Activated naive CD8-positive, alpha-beta T cell treated with anti-CD3 and anti-CD28 coated beads, Interleukin-2, amount 50 U/mL, for 24 hours (primary cell): ENCODE data around the gene PRRT1.

Source experiments
- ATAC-seq: fragments of 150-1000 bp; cut with Tn5 transposase; one replicate; pipeline ENCODE4 v1.10.0; 2021
- DNase-seq: peaks from one replicate; pipeline ENCODE4 v3.0.0; 2021
- H3K27ac Mint-ChIP-seq: one replicate; pipeline ENCODE4 v1.8.0; 2021; ENCODE audit warnings: mild to moderate bottlenecking, mixed read lengths
- H3K27me3 Mint-ChIP-seq: one replicate; pipeline ENCODE4 v1.8.0; 2021; ENCODE audit warnings: mixed read lengths
- H3K36me3 Mint-ChIP-seq: one replicate; pipeline ENCODE4 v1.8.0; 2021; ENCODE audit warnings: low read depth, mixed read lengths
- H3K4me1 Mint-ChIP-seq: one replicate; pipeline ENCODE4 v1.8.0; 2021; ENCODE audit warnings: mixed read lengths
- H3K4me3 Mint-ChIP-seq: one replicate; pipeline ENCODE4 v1.8.0; 2021; ENCODE audit warnings: mild to moderate bottlenecking, moderate library complexity, mixed read lengths
- H3K9me3 Mint-ChIP-seq: one replicate; pipeline ENCODE4 v1.8.0; 2021; ENCODE audit warnings: mixed read lengths

PRRT1 gene

GRCh38 chr6:32182555-32182981 is 30.8 kb upstream of the PRRT1 start:
- H3K27ac Mint-ChIP-seq: peak overlapping the region; percentile 59
- DNase-seq (no peak), ATAC-seq (no peak)
- H3K4me3 Mint-ChIP-seq: no peak overlapping the region
- H3K36me3 Mint-ChIP-seq: peaks cover 50% of the 10 kb centered on the region
- H3K9me3 Mint-ChIP-seq: no peaks in the 10 kb centered on the region
- H3K27me3 Mint-ChIP-seq: no peaks in the 10 kb centered on the region
- H3K4me1 Mint-ChIP-seq: peaks cover 67% of the 10 kb centered on the region

GRCh38 chr6:32181915-32182529 is 30.3 kb upstream of the PRRT1 start:
- ATAC-seq (no peak), DNase-seq (no peak)
- H3K27ac Mint-ChIP-seq: no peak overlapping the region
- no peaks in the 10 kb centered on the region for H3K27me3 Mint-ChIP-seq
- peaks cover 67% of the 10 kb centered on the region for H3K4me1 Mint-ChIP-seq
- H3K36me3 Mint-ChIP-seq: peaks cover 46% of the 10 kb centered on the region
- no peak overlapping the region for H3K4me3 Mint-ChIP-seq
- no peaks in the 10 kb centered on the region for H3K9me3 Mint-ChIP-seq

GRCh38 chr6:32181148-32181702 is 29.5 kb upstream of the PRRT1 start:
- DNase-seq (no peak), ATAC-seq (no peak)
- Mint-ChIP-seq H3K9me3 (no peaks in the 10 kb centered on the region), H3K27ac (peak overlapping the region; percentile 77), H3K4me1 (peaks cover 67% of the 10 kb centered on the region), H3K27me3 (no peaks in the 10 kb centered on the region), H3K4me3 (peak overlapping the region; percentile 55), H3K36me3 (peaks cover 38% of the 10 kb centered on the region)

- peak overlapping the region; percentile 96 for H3K4me3 Mint-ChIP-seq
- DNase-seq (no peak), ATAC-seq (no peak)
- H3K27ac Mint-ChIP-seq: peak overlapping the region; percentile 93
- H3K36me3 Mint-ChIP-seq: peaks cover 29% of the 10 kb centered on the region
- H3K27me3 Mint-ChIP-seq: no peaks in the 10 kb centered on the region
- H3K9me3 Mint-ChIP-seq: no peaks in the 10 kb centered on the region
- peaks cover 64% of the 10 kb centered on the region for H3K4me1 Mint-ChIP-seq
Observed at GRCh38 chr6:32179766-32180405, 28.1 kb upstream of the PRRT1 start.

- ATAC-seq: no peak
- H3K36me3 Mint-ChIP-seq: peaks cover 29% of the 10 kb centered on the region
- H3K4me3 Mint-ChIP-seq: peak overlapping the region; percentile 96
Observed at GRCh38 chr6:32178547-32179440, 27.1 kb upstream of the PRRT1 start.

GRCh38 chr6:32177788-32178546 is 26.2 kb upstream of the PRRT1 start, which contains the start of gene RNF5:
Gene RNF5, plus strand, starts transcription at chr6:32178405. Its CDS starts 107 bp downstream, at chr6:32178512.
- H3K9me3 Mint-ChIP-seq: no peaks in the 10 kb centered on the region
- H3K4me1 Mint-ChIP-seq: peaks cover 78% of the 10 kb centered on the region
- H3K27ac Mint-ChIP-seq: peak within 1 kb of the TSS; percentile 93
- ATAC-seq (peak; percentile 90), DNase-seq (peak; percentile 89)
- peaks cover 29% of the 10 kb centered on the region for H3K36me3 Mint-ChIP-seq
- H3K27me3 Mint-ChIP-seq: no peaks in the 10 kb centered on the region
- peak within 1 kb of the TSS; percentile 96 for H3K4me3 Mint-ChIP-seq

More at GRCh38 chr6:32178547-32179440, 27.1 kb upstream of the PRRT1 start:
- no peak for DNase-seq
- peak overlapping the region; percentile 93 for H3K27ac Mint-ChIP-seq
- H3K9me3 Mint-ChIP-seq: no peaks in the 10 kb centered on the region
- peaks cover 75% of the 10 kb centered on the region for H3K4me1 Mint-ChIP-seq
- no peaks in the 10 kb centered on the region for H3K27me3 Mint-ChIP-seq

GRCh38 chr6:32177183-32177787 is 25.5 kb upstream of the PRRT1 start:
- peak; percentile 49 for DNase-seq
- Mint-ChIP-seq H3K27ac (peak overlapping the region; percentile 93), H3K36me3 (peaks cover 26% of the 10 kb centered on the region), H3K9me3 (no peaks in the 10 kb centered on the region), H3K4me3 (peak overlapping the region; percentile 96), H3K4me1 (peaks cover 77% of the 10 kb centered on the region), H3K27me3 (no peaks in the 10 kb centered on the region)
- ATAC-seq: no peak

GRCh38 chr6:32176476-32177182 is 24.9 kb upstream of the PRRT1 start:
- DNase-seq: no peak
- no peaks in the 10 kb centered on the region for H3K27me3 Mint-ChIP-seq

GRCh38 chr6:32175711-32176475 is 24.2 kb upstream of the PRRT1 start, which contains the start of gene AGPAT1:
Gene AGPAT1, minus strand, starts transcription at chr6:32176084. Its CDS starts 4,588 bp downstream, at chr6:32171496.
- Mint-ChIP-seq H3K4me3 (peak within 1 kb of the TSS; percentile 96), H3K27ac (peak within 1 kb of the TSS; percentile 93), H3K27me3 (no peaks in the 10 kb centered on the region), H3K4me1 (peaks cover 74% of the 10 kb centered on the region), H3K36me3 (peaks cover 22% of the 10 kb centered on the region), H3K9me3 (no peaks in the 10 kb centered on the region)
- peak; percentile 57 for ATAC-seq
- peak; percentile 99 for DNase-seq

More at GRCh38 chr6:32176476-32177182, 24.9 kb upstream of the PRRT1 start:
- no peaks in the 10 kb centered on the region for H3K9me3 Mint-ChIP-seq
- peak overlapping the region; percentile 93 for H3K27ac Mint-ChIP-seq
- ATAC-seq: no peak
- H3K4me1 Mint-ChIP-seq: peaks cover 77% of the 10 kb centered on the region
- peaks cover 26% of the 10 kb centered on the region for H3K36me3 Mint-ChIP-seq
- H3K4me3 Mint-ChIP-seq: peak overlapping the region; percentile 96

- Mint-ChIP-seq H3K4me1 (peaks cover 69% of the 10 kb centered on the region), H3K36me3 (peaks cover 18% of the 10 kb centered on the region), H3K4me3 (peak overlapping the region; percentile 96), H3K27ac (peak overlapping the region; percentile 59), H3K9me3 (no peaks in the 10 kb centered on the region), H3K27me3 (no peaks in the 10 kb centered on the region)
- ATAC-seq (no peak), DNase-seq (no peak)
Observed at GRCh38 chr6:32175322-32175710, 23.6 kb upstream of the PRRT1 start.

GRCh38 chr6:32174416-32174815 is 22.7 kb upstream of the PRRT1 start:
- ATAC-seq: no peak
- Mint-ChIP-seq H3K27ac (peak overlapping the region; percentile 3), H3K27me3 (no peaks in the 10 kb centered on the region), H3K36me3 (peaks cover 18% of the 10 kb centered on the region), H3K4me3 (peak overlapping the region; percentile 96), H3K4me1 (peaks cover 61% of the 10 kb centered on the region), H3K9me3 (no peaks in the 10 kb centered on the region)
- no peak for DNase-seq

- Mint-ChIP-seq H3K4me1 (peaks cover 50% of the 10 kb centered on the region), H3K9me3 (no peaks in the 10 kb centered on the region), H3K36me3 (peaks cover 15% of the 10 kb centered on the region), H3K4me3 (no peak overlapping the region), H3K27ac (peak overlapping the region; percentile 3), H3K27me3 (no peaks in the 10 kb centered on the region)
- DNase-seq (no peak), ATAC-seq (no peak)
Observed at GRCh38 chr6:32173051-32173727, 21.4 kb upstream of the PRRT1 start.
